HG02571 (cell line): ENCODE measurements around the gene PPP1R14C.
"Not testable (repeated sequence)": the region's sequence is repeated elsewhere in the genome, so short reads cannot be mapped to it uniquely, and the experiment has no call there.

Experiments used
- ATAC-seq: cut with Tn5 transposase; IDR thresholded peaks from one replicate; pipeline ENCODE4 v1.9.1; 2021; ENCODE audit warnings: mild to moderate bottlenecking, moderate library complexity; ENCODE audit not compliant: unreplicated experiment

Gene PPP1R14C

GRCh38 chr6:150137711-150138110 lies 5.1 kb upstream of the PPP1R14C start:
- ATAC-seq: not testable (repeated sequence)

- ATAC-seq: no peak
Measured at GRCh38 chr6:150138638-150139037, 4.2 kb upstream of the PPP1R14C start.

GRCh38 chr6:150139533-150139932 lies 3.3 kb upstream of the PPP1R14C start:
- ATAC-seq: no peak

- no peak for ATAC-seq
Measured at GRCh38 chr6:150140236-150140969, 2.4 kb upstream of the PPP1R14C start.

GRCh38 chr6:150142097-150142669 lies 661 bp upstream of the PPP1R14C start:
- ATAC-seq: no peak

- ATAC-seq: no peak
Measured at GRCh38 chr6:150143516-150144293, 861 bp downstream of the PPP1R14C start.

GRCh38 chr6:150144294-150144868 lies 1.5 kb downstream of the PPP1R14C start:
- no peak for ATAC-seq

- no peak for ATAC-seq
Measured at GRCh38 chr6:150145427-150145826, 2.6 kb downstream of the PPP1R14C start.

GRCh38 chr6:150145830-150146229 lies 3.0 kb downstream of the PPP1R14C start:
- ATAC-seq: no peak

GRCh38 chr6:150146436-150146835 lies 3.6 kb downstream of the PPP1R14C start:
- no peak for ATAC-seq

- no peak for ATAC-seq
Measured at GRCh38 chr6:150149146-150149545, 6.3 kb downstream of the PPP1R14C start.

- ATAC-seq: no peak
Measured at GRCh38 chr6:150150458-150150820, 7.6 kb downstream of the PPP1R14C start.

- ATAC-seq: no peak
Measured at GRCh38 chr6:150150821-150151646, 8.2 kb downstream of the PPP1R14C start.

- no peak for ATAC-seq
Measured at GRCh38 chr6:150152891-150153876, 10.3 kb downstream of the PPP1R14C start.

GRCh38 chr6:150153905-150154492 lies 11.2 kb downstream of the PPP1R14C start:
- ATAC-seq: no peak

- ATAC-seq: no peak
Measured at GRCh38 chr6:150156460-150156859, 13.6 kb downstream of the PPP1R14C start.

- ATAC-seq: no peak
Measured at GRCh38 chr6:150157081-150157480, 14.2 kb downstream of the PPP1R14C start.

- no peak for ATAC-seq
Measured at GRCh38 chr6:150159757-150160156, 16.9 kb downstream of the PPP1R14C start.

- no peak for ATAC-seq
Measured at GRCh38 chr6:150163970-150164369, 21.1 kb downstream of the PPP1R14C start.
